SK-N-MC (cell line): Measurements from ENCODE around the gene CARMIL1.
A peak's percentile ranks its signal among the peaks of the same experiment; 100 is the strongest.

Experiments used
- DNase-seq: peaks from one replicate; pipeline ENCODE4 v3.0.0-alpha.2; 2011; ENCODE audit warnings: low read depth, low spot score
- H3K27ac ChIP-seq: fragments of 200-600 bp; sonication (generic); 2 replicates; pipeline ENCODE4 v1.5.1; 2016; ENCODE audit warnings: mixed run types
- H3K36me3 ChIP-seq: fragments of 200-600 bp; sonication (generic); 2 replicates; pipeline ENCODE4 v1.6.1; 2017; ENCODE audit warnings: antibody characterized with exemption, low read length, mixed read lengths; ENCODE audit not compliant: insufficient read depth
- H3K4me3 ChIP-seq: fragments of 200-600 bp; sonication (generic); 2 replicates; pipeline ENCODE4 v1.5.1; 2016
- H3K9ac ChIP-seq: fragments of 200-600 bp; sonication (generic); 2 replicates; pipeline ENCODE4 v1.8.0; 2017; ENCODE audit warnings: mixed run types, mixed read lengths; ENCODE audit not compliant: insufficient read length
- H3K9me3 ChIP-seq: fragments of 200-600 bp; sonication (generic); 2 replicates; pipeline ENCODE4 v1.6.1; 2017; ENCODE audit warnings: low read depth, mild to moderate bottlenecking, antibody characterized with exemption, low read length, moderate library complexity, mixed read lengths
- EZH2 ChIP-seq: fragments of 200-600 bp; sonication (generic); IDR thresholded peaks from one replicate; pipeline ENCODE4 v1.6.1; 2017; ENCODE audit warnings: antibody characterized with exemption
- FOXP2 ChIP-seq: optimal IDR thresholded peaks from 2 replicates; pipeline ENCODE3; 2011; ENCODE audit warnings: mild to moderate bottlenecking, moderate library complexity; ENCODE audit not compliant: insufficient read depth; ENCODE audit errors: extremely low read length, control extremely low read depth
- POLR2AphosphoS5 ChIP-seq: IDR thresholded peaks from 2 replicates; pipeline ENCODE4 v1.6.1; 2012; ENCODE audit warnings: mild to moderate bottlenecking, low read depth, low read length, borderline replicate concordance

CARMIL1 gene

DNA sequence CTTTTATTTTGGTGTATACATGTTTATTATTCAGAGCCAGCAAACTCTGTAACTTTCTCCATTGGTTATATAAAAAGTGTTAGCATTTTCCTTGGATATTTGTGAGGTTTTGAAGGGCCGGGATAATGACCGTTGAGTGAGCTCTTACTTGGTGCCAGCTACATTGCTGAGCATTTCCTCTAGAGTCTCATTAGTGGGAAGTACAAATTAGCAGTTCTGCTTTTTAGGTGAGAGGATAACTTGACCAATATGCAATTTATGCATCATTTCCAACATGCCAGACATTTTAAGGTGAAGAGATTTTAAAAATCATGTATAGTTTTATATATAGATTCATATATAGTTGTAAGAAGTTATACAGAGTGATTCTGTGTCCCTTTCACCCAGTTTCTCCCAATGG is 84.3 kb downstream of the CARMIL1 start:
- no peak overlapping the region for H3K9ac ChIP-seq
- no peaks in the 10 kb centered on the region for H3K9me3 ChIP-seq
- no peak for DNase-seq
- no peak for TF ChIP-seq FOXP2
- no peak for TF ChIP-seq EZH2
- TF ChIP-seq POLR2AphosphoS5: no peak
- no peak overlapping the region for H3K4me3 ChIP-seq
- H3K36me3 ChIP-seq: no peaks in the 10 kb centered on the region
- no peak overlapping the region for H3K27ac ChIP-seq

- no peak overlapping the region for H3K27ac ChIP-seq
- no peak overlapping the region for H3K9ac ChIP-seq
- H3K9me3 ChIP-seq: no peaks in the 10 kb centered on the region
- TF ChIP-seq EZH2: no peak
- TF ChIP-seq FOXP2: no peak
- no peak for TF ChIP-seq POLR2AphosphoS5
- no peaks in the 10 kb centered on the region for H3K36me3 ChIP-seq
- DNase-seq: no peak
- H3K4me3 ChIP-seq: no peak overlapping the region
Observed at GRCh38 chr6:25365154-25365553, 86.0 kb downstream of the CARMIL1 start.

- H3K4me3 ChIP-seq: no peak overlapping the region
Observed at GRCh38 chr6:25366903-25367545, 87.8 kb downstream of the CARMIL1 start.

DNA sequence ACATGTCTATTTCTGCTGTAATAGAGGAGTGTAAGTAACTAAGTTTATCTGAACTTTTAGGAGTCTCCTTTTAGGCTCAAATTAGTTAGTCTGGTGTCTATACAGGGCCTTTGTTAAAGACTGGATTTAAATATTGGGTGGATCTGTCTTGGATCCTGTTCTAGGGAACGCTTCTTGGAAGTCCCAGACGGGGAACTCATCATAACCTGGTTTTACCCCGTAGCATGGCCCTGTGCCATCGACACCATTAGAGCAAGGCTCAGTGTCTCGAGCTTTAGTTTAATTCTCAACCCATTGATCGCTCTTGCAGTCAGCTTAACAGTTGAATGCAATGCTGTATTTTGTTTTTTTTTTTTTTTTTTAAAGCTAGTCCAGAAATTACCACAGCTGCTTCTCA is 89.9 kb downstream of the CARMIL1 start:
- H3K27ac ChIP-seq: no peak overlapping the region
- no peaks in the 10 kb centered on the region for H3K36me3 ChIP-seq
- H3K4me3 ChIP-seq: no peak overlapping the region
- TF ChIP-seq POLR2AphosphoS5: no peak
- TF ChIP-seq EZH2: no peak
- TF ChIP-seq FOXP2: no peak
- no peak overlapping the region for H3K9ac ChIP-seq
- no peak for DNase-seq
- H3K9me3 ChIP-seq: no peaks in the 10 kb centered on the region

More at GRCh38 chr6:25366903-25367545, 87.8 kb downstream of the CARMIL1 start:
- TF ChIP-seq EZH2 (no peak), FOXP2 (no peak), POLR2AphosphoS5 (no peak)
- Histone ChIP-seq H3K36me3 (no peaks in the 10 kb centered on the region), H3K9ac (no peak overlapping the region), H3K9me3 (no peaks in the 10 kb centered on the region), H3K27ac (no peak overlapping the region)
- DNase-seq: no peak

GRCh38 chr6:25369433-25370177 is 90.4 kb downstream of the CARMIL1 start:
- no peaks in the 10 kb centered on the region for H3K9me3 ChIP-seq
- no peak for DNase-seq
- H3K9ac ChIP-seq: no peak overlapping the region
- H3K4me3 ChIP-seq: no peak overlapping the region
- H3K27ac ChIP-seq: peak overlapping the region; percentile 9; the same call in 1 of the 2 replicates
- no peak for TF ChIP-seq POLR2AphosphoS5
- no peak for TF ChIP-seq FOXP2
- TF ChIP-seq EZH2: no peak
- no peaks in the 10 kb centered on the region for H3K36me3 ChIP-seq

DNA sequence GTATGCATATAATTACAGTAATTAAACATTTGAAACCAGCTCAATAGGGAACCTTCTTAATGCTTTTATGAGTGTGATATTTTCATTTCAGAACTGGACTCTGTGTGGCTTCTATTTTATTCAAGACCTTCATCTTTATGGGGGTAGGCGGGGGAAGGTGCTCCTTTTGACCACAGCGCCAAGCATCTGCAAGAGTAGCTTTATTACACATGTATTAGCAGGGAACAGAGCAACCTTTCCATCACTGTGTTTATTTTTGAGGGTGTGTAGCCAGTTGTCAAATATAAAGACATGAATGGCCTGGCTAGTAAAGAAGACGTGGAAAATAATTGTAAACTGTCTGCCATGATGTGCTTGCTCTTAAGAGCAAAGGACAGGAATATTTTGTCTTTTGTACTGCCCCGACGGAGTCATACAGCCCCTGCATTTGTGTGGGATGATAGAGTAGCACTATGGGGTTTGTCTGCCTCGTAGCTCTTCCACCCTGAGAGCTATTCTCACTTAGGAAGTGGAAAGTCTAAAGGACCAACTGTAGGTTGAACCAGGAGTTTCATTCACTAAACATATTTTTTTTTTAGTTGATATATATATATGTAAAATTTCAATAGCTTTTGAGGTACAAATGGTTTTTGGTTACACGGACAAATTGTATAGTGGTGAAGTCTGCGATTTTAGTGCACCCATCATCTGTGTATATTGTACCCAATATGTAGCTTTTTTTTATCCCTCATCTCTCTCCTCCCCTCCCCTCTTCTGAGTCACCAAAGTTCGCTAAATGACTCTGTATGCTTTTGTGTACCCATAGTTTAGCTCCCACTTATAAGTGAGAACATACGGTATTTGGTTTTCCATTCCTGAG is 91.2 kb downstream of the CARMIL1 start:
- Histone ChIP-seq H3K36me3 (no peaks in the 10 kb centered on the region), H3K9ac (no peak overlapping the region), H3K27ac (no peak overlapping the region), H3K9me3 (no peaks in the 10 kb centered on the region), H3K4me3 (no peak overlapping the region)
- TF ChIP-seq POLR2AphosphoS5 (no peak), EZH2 (no peak)
- no peak for DNase-seq

GRCh38 chr6:25371037-25371347 is 91.8 kb downstream of the CARMIL1 start:
- Histone ChIP-seq H3K4me3 (no peak overlapping the region), H3K27ac (no peak overlapping the region), H3K9ac (no peak overlapping the region), H3K9me3 (no peaks in the 10 kb centered on the region), H3K36me3 (no peaks in the 10 kb centered on the region)
- TF ChIP-seq EZH2: no peak
- TF ChIP-seq POLR2AphosphoS5: no peak
- TF ChIP-seq FOXP2: no peak
- no peak for DNase-seq

- DNase-seq: no peak
- no peaks in the 10 kb centered on the region for H3K36me3 ChIP-seq
- no peak overlapping the region for H3K27ac ChIP-seq
- TF ChIP-seq POLR2AphosphoS5 (no peak), FOXP2 (no peak), EZH2 (no peak)
- H3K4me3 ChIP-seq: no peak overlapping the region
- no peak overlapping the region for H3K9ac ChIP-seq
- no peaks in the 10 kb centered on the region for H3K9me3 ChIP-seq
Observed at GRCh38 chr6:25375125-25375524, 96.0 kb downstream of the CARMIL1 start.
